GM20000 (cell line): ENCODE measurements around the gene UBXN11.

Source experiments
- DNase-seq: peaks from one replicate; pipeline ENCODE4 v3.0.0; 2012; ENCODE audit warnings: low spot score
- TF ChIP-seq, protein P1 (sequence below): IDR thresholded peaks from 2 replicates; pipeline ENCODE4 v1.5.1; 2012; ENCODE audit warnings: mild to moderate bottlenecking, control low read depth; ENCODE audit errors: extremely low read depth, missing control alignments

The UBXN11 gene

DNA sequence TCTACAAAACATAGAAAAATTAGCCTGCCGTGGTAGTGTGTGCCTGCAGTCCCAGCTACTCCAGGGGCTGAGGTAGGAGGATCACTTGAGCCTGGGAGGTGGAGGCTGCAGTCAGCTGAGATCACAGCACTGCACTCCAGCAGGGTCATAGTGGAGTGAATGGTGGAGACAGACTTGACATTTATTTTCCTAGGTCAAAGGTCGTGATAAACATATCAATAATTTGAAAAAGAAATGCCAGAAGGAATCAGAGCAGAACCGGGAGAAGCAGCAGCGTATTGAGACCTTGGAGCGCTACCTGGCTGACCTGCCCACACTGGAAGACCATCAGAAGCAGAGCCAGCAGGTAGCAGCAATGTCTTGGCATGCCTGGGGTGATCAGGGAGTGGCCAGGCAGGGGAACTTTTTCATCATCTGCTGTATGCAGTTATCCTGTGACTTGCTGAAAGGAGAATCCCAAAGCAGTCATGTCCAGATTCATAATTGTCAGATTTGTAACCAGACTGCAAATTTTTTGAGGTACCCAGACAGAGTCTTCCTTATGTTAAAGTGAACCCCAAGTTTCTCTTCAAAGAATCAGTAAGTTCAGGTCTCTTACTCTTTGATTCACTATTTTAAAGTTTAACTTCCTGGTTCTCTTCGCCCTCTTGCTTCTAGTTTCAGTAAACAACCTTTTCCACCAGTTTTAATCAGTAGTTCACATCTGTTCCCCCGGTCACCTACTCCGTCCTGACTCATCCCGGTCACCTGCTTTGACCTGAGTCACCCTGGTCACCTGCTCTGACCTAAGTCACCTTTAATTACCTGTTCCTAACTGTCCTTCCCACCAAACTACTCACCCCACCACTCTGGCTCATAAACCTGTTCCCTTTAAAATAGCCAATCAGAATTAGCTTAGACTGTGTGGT is 37.9 kb downstream of the UBXN11 start:
- DNase-seq = no peak
- TF ChIP-seq, protein P1, sequence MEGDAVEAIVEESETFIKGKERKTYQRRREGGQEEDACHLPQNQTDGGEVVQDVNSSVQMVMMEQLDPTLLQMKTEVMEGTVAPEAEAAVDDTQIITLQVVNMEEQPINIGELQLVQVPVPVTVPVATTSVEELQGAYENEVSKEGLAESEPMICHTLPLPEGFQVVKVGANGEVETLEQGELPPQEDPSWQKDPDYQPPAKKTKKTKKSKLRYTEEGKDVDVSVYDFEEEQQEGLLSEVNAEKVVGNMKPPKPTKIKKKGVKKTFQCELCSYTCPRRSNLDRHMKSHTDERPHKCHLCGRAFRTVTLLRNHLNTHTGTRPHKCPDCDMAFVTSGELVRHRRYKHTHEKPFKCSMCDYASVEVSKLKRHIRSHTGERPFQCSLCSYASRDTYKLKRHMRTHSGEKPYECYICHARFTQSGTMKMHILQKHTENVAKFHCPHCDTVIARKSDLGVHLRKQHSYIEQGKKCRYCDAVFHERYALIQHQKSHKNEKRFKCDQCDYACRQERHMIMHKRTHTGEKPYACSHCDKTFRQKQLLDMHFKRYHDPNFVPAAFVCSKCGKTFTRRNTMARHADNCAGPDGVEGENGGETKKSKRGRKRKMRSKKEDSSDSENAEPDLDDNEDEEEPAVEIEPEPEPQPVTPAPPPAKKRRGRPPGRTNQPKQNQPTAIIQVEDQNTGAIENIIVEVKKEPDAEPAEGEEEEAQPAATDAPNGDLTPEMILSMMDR = no peak

DNA sequence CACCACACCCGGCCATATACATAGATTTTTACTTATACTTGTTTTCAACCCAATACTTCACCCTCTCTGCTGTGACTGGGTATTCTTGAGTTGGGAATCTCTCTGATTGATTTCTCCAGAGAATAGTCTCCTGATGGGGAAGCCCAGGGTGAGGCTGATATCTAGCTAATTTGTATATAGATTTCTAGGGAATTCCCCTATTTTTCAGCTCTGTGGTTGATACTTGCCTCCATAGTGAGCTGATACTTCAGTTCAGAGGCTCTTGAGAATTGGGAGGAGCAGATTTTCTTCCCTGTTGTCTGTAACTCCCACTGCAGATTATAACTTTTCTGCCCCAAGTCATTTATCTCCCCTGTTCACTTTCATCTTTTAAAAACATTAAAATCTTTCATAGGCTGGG is 41.0 kb downstream of the UBXN11 start:
- TF ChIP-seq, protein P1 = no peak
- DNase-seq = no peak

DNA sequence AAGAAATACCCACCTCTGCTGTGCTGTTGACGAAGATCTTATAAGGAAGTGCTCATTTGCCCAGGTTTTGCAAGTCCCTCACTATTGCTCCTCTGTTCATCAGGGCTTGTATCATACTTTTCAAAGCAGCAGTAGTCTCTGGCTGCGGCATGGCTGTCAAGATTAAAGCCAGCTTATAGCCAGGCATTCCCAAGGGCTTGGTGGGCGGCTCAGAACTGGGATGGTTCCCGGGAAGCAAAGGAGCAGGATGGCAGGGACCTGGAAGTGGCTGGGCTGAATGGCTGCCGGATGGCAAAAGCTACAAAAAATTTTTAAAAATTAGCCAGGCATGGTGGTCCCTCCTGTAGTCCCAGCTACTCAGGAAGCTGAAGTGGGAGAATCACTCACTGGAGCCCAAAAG is 43.2 kb downstream of the UBXN11 start:
- no peak for DNase-seq
- TF ChIP-seq, protein P1 = no peak

DNA sequence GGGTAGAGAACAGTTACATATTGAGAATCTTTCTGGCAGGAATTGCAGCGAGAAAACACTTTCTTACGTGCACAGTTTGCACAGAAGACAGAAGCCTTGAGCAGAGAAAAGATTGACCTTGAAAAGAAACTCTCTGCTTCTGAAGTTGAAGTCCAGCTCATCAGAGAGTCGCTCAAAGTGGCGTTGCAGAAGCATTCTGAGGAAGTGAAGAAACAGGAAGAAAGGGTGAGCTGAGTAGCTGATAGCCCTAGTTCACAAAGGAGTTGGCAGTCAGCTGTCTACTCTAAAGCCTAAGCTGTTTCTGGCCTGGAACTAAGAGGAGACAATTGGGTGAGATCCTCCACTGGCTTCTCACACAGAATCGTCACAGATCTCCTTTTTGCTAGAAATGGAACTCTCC is 46.9 kb downstream of the UBXN11 start:
- TF ChIP-seq, protein P1 = no peak
- no peak for DNase-seq

DNA sequence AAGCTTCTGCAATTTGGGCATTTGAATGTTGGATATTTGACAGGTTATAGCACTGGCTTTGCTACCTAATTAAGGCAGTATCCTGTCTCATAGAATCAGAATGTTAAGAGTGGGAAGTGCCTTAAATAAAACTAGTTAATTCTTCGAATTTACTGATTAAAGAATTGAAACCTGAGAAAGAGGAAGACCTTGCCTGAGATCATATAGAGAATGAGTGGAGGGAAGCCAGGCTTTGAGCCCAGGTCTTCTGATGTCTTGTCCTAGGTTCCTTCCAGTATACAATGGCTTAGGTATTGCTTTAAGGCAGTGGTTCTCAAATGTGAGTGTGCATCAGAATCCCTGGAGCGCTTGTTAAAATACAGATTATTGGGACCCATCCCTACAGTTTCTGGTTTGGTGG is 47.4 kb downstream of the UBXN11 start:
- no peak for DNase-seq
- TF ChIP-seq, protein P1 = no peak

DNA sequence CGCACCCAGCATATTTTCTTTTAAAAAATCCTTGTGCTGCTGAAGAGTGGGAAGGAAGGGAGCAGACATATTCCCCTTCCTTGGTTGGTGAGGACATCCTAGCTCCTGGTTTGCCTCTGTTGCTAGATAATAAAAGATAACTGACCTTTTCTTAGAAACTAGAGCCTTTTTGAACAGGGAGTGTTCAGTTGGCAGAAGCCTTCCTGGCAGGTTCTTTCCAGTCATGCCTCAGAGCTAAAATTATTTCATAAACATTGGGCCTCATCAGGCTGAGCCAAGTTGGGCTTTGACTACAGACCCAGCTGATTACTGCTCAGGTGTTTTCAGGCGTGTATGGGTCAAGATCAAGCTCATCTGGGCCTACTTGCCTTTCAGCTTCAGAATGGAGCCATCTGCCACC is 49.2 kb downstream of the UBXN11 start:
- no peak for DNase-seq

DNA sequence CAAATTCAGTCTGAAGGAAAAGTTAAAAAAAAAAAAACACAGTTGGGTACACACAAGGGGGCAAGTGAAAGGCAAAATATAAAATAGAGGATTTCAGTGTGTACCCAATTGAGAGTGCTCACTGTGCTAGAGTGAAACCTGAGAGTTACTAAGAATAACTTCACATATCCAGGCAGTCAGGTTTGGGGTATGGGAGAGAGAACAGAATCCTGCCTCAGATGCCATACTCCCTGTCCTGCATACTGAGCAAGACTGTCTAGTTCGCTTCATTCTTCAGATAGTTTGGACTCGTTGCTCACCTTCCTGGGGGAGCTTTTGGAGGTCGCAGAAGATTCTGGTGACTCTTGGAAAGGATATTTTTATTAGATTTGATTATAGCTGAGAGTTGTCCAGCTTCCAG is 52.0 kb downstream of the UBXN11 start:
- TF ChIP-seq, protein P1 = no peak
- no peak for DNase-seq

More for the DNA sequence above, 49.2 kb downstream of the UBXN11 start:
- TF ChIP-seq, protein P1 = no peak
